Measurements from ENCODE around the gene ACTR8. TPM values are rescaled to one million over a fixed set of nuclear protein-coding genes. Genes with fewer than 3 reads are reported as not detected.

The ACTR8 gene
- total RNA-seq, 4 donors from 2014 or later, result 12.0 to 22.4 (median 19.2) TPM

DNA sequence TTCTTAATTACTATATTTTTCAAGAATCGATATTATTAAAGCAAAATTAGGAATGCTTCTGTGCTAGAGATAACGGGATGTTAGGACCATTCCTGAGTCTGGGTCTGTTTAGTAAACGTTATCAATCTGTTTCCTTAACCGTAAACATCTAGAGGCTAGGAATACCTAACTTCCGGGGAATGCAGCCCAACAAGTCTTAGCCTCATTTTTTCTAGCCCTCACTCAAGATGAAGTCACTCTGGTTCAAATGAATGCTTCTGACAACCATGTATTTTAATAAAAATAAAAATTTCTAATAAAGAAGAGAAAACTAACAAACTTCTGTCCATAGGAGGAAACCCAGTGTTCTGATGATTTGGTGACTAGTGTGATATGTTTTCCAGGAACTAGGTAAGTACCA, 20.8 kb upstream of the ACTR8 start:
- H3K4me3 ChIP-seq (ENCODE audit: low read depth, poor library complexity, severe bottlenecking), result no peak overlapping the region
- TF ChIP-seq, protein P1, sequence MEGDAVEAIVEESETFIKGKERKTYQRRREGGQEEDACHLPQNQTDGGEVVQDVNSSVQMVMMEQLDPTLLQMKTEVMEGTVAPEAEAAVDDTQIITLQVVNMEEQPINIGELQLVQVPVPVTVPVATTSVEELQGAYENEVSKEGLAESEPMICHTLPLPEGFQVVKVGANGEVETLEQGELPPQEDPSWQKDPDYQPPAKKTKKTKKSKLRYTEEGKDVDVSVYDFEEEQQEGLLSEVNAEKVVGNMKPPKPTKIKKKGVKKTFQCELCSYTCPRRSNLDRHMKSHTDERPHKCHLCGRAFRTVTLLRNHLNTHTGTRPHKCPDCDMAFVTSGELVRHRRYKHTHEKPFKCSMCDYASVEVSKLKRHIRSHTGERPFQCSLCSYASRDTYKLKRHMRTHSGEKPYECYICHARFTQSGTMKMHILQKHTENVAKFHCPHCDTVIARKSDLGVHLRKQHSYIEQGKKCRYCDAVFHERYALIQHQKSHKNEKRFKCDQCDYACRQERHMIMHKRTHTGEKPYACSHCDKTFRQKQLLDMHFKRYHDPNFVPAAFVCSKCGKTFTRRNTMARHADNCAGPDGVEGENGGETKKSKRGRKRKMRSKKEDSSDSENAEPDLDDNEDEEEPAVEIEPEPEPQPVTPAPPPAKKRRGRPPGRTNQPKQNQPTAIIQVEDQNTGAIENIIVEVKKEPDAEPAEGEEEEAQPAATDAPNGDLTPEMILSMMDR (IDR thresholded peaks at IDR 0.05), result no peak
- TF ChIP-seq POLR2A (IDR thresholded peaks at IDR 0.05), result no peak
- intact Hi-C loops (cut with DNase I; ENCODE audit: low total_unique reads), result no loop called here
- 53 to 55% methylated on average over 5 of the region's 5 CpGs for WGBS, 2 donors
- no peak for DNase-seq (ENCODE audit: low spot score in 2 of 2)

DNA sequence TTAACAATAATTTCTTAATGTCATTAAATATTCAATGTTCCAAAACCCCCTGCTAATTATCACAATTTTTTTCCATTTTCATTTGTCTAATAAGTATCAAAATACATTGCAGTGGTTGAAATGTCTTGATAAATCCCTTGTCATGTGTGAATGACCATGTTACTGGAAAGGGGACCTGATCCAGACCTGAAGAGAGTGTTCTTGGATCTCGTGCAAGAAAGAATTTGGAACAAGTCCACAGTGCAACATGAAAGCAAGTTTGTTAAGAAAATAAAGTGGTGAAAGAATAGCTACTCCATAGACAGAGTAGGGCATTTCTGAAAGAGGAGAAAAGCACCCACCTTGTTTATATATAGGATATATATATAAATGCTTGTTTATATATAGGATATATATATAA, 20.1 kb upstream of the ACTR8 start:
- H3K4me3 ChIP-seq (ENCODE audit: low read depth, poor library complexity, severe bottlenecking), result no peak overlapping the region
- intact Hi-C loops (cut with DNase I; ENCODE audit: low total_unique reads), result no loop called here
- no peak for TF ChIP-seq POLR2A (IDR thresholded peaks at IDR 0.05)
- TF ChIP-seq, protein P1 (IDR thresholded peaks at IDR 0.05), result no peak
- 22 to 28% methylated on average over 1 of the region's 1 CpG for WGBS, 2 donors
- DNase-seq (ENCODE audit: low spot score in 2 of 2), result no peak

DNA sequence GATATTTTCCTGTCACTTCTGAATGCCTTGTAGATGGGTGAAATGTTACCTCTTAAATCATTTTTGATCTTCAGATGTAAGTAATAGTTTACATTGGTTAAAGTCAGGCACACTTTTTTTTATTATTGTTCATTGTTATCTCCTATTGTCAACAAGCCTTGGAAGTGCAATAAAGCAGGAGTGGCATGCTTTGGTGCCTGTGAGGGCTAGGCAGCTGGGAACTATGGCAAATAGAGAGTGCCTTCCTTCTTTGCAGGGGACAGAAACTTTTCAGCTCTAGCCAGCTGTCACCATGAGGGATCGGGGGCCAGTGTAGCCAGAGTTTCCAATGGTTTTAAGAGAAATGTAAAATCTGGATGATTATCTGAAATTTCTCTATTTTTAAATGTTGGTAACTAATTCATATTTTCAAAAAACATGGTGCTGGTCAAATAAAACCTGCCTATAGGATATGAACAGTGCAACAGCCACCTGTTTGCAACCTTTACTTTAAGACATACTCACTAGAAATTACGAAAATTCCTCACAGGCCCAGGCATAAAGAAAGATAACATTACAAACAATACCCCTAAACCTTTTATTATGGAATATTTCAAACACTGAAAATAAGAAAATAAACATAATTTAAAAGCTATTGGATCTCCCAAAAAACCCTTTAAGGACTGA, 18.8 kb upstream of the ACTR8 start:
- no peak for DNase-seq (ENCODE audit: low spot score in 2 of 2)
- intact Hi-C loops (cut with DNase I; ENCODE audit: low total_unique reads), result no loop called here
- no peak overlapping the region for H3K4me3 ChIP-seq (ENCODE audit: low read depth, poor library complexity, severe bottlenecking)
- TF ChIP-seq, protein P1 (IDR thresholded peaks at IDR 0.05), result no peak
- no peak for TF ChIP-seq POLR2A (IDR thresholded peaks at IDR 0.05)
- WGBS, 2 donors, result 87 to 88% methylated on average over 2 of the region's 2 CpGs

DNA sequence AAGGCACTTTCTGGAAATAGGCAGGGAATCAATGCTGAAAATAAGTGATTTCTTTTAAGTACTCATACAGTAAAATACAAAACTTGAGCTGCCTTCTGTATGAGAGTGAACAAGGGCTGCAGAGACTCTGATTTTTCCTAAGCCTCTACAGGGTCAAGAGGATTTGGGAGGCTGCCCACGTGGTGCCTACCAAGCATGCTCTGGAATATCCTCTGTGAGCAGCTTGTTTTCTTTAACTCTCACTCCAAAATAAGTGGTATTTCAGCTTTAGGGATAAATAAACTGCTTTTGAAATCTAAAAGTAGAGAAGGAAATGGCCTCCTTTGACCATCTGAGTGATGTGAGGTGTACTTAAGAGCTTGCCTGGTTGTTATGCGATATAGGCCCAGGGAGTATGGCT, 17.8 kb upstream of the ACTR8 start:
- no peak for TF ChIP-seq POLR2A (IDR thresholded peaks at IDR 0.05)
- TF ChIP-seq, protein P1 (IDR thresholded peaks at IDR 0.05), result no peak
- no peak overlapping the region for H3K4me3 ChIP-seq (ENCODE audit: low read depth, poor library complexity, severe bottlenecking)
- WGBS, 2 donors, result 63 to 66% methylated on average over 2 of the region's 2 CpGs
- intact Hi-C loops (cut with DNase I; ENCODE audit: low total_unique reads), result no loop called here
- DNase-seq (ENCODE audit: low spot score in 2 of 2), result no peak

DNA sequence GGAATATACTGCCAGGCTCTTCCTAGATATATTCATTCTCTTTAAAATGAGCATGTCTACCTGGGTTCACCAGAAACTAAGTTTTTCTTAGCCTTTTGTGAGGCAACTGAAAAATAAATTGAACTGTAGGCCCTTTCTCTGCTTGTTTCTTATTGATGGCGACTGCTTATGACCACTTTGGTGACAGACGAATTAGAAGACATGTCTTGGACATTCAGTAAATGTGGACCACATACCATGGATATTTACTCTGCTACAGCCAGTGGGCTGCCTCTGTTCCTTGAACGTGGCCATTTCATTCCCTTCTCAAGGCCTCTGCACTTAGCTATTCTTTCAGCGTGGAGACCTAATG, 10.3 kb upstream of the ACTR8 start:
- peak overlapping the region; percentile 11 for H3K4me3 ChIP-seq (ENCODE audit: low read depth, poor library complexity, severe bottlenecking)
- 45% methylated on average over 4 of the region's 4 CpGs for WGBS, 2 donors
- TF ChIP-seq, protein P1 (IDR thresholded peaks at IDR 0.05), result no peak
- no peak for TF ChIP-seq POLR2A (IDR thresholded peaks at IDR 0.05)
- intact Hi-C loops (cut with DNase I; ENCODE audit: low total_unique reads), result no loop called here
- DNase-seq (ENCODE audit: low spot score in 2 of 2), result no peak
